ENCODE data around the gene MPDU1. TPM values are rescaled to one million over a fixed set of nuclear protein-coding genes. Genes with fewer than 3 reads are reported as not detected.
"Not testable (repeated sequence)": the region's sequence is repeated elsewhere in the genome, so short reads cannot be mapped to it uniquely, and the experiment has no call there.

The MPDU1 gene
- total RNA-seq, 1 experiment from 2014 or later = 154 TPM

DNA sequence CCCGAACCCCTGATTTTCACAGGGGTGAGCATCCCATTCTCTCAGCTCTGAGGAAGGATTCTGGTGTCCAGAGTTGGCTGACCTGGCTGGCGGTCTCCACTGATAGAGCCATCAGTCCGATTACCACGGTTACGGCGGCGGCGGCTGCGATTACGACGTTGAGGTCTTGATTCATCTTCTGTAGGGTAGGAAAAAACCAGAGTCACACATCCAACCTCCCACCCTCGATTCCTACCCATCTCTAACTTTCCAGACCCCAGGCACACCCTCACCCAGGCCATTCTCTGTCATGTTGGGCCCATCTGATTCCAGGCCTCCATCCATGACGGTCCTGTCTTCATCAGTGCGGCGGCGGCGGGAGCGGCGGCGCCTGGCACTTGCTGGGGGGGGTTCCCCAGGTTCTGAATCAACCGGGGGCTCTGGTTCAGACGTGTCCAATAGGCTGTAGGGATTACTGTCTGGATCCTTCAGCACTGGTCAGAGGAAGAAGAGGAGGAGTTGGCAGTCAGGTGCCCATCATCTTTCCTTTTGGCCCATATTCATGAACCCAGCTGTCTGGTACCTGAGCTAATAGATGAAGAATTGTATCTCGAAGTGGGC lies 8.9 kb downstream of the MPDU1 start:
- in situ Hi-C loops (cut with HindIII; ENCODE audit: low pct_unique_long_range_greater_than_20kb, low sequenced_read_pairs) = no loop called here
- no peak for DNase-seq (ENCODE audit: low read depth, low spot score)

DNA sequence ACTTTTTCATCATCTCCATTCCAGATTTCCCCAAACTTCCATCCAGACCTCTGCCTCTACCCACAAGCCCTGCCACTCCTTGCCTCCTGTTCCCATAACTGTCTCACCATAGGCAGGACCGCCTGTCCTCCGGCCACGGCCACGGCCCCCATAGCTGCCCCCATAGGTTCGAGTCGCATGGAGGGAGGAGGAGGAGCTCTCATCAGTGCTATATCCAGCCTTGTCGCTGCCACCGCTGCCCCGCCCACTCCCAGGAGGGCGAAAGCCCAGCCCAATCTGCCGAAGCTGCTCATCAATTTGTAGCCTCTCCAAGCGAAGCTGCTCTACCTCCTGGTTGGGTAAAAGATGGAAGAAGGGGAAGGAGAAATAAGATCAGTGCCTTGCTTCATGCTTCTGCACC lies 9.6 kb downstream of the MPDU1 start:
- in situ Hi-C loops (cut with HindIII; ENCODE audit: low pct_unique_long_range_greater_than_20kb, low sequenced_read_pairs) = no loop called here
- DNase-seq (ENCODE audit: low read depth, low spot score) = no peak

DNA sequence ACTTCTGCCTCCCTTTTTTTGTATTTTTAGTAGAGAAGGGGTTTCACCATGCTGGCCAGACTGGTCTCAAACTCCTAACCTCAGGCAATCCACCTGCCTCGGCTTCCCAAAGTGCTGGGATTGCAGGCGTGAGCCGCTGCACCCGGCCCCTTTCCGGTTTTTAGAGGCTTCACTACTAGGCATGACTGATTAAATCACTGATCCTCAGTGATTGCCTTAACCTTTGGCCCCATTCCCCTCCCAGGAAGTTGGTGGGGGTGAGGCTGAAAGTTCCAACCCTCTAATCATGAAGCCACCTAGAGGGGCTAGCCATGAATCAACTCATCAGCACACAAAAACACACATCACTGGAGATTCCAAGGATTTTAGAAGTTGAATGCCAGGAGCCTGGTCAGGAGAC lies 13.9 kb downstream of the MPDU1 start:
- in situ Hi-C loops (cut with HindIII; ENCODE audit: low pct_unique_long_range_greater_than_20kb, low sequenced_read_pairs); DNase-seq (ENCODE audit: low read depth, low spot score): not testable (repeated sequence)

DNA sequence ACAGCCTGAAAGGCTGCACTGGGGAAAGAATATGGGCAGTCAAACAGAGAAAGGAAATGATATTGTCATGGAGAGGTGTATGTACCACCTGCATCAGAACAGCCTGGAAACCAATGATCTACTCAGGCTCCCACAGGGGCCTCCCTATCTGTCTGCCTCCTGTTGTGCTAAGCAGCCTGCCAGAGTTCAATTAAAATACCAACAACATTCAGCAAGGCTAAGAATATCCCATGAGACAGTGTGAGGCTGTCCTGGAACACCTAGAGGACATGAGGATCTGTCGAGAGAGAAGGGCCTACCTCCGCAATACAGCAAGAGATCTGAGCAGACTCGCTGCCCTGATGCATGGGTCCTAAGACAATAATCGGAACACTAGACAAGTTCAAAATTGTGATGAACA lies 22.6 kb downstream of the MPDU1 start:
- in situ Hi-C loops (cut with HindIII; ENCODE audit: low pct_unique_long_range_greater_than_20kb, low sequenced_read_pairs) = no loop called here
- DNase-seq (ENCODE audit: low read depth, low spot score) = no peak

DNA sequence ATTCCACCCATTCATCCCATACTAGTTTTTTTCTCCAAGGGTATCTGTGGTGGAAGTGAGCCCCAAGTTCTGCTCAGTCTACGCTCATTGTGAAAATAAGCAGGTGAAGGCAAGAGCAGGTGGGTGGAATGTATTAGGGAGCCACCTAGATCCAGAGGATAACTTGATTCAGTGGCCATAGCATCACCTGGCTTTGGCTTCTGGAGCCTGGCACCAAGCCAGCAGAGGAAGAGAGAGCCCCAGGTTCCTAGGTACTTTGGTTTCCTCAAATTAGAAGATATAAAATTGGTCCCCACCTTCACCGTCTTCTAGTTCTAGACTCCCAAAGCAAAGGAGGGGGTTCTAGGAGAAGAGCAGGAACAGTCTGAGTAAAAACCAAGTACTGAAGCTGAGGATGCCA lies 27.0 kb downstream of the MPDU1 start:
- no peak for DNase-seq (ENCODE audit: low read depth, low spot score)
- in situ Hi-C loops (cut with HindIII; ENCODE audit: low pct_unique_long_range_greater_than_20kb, low sequenced_read_pairs) = no loop called here

DNA sequence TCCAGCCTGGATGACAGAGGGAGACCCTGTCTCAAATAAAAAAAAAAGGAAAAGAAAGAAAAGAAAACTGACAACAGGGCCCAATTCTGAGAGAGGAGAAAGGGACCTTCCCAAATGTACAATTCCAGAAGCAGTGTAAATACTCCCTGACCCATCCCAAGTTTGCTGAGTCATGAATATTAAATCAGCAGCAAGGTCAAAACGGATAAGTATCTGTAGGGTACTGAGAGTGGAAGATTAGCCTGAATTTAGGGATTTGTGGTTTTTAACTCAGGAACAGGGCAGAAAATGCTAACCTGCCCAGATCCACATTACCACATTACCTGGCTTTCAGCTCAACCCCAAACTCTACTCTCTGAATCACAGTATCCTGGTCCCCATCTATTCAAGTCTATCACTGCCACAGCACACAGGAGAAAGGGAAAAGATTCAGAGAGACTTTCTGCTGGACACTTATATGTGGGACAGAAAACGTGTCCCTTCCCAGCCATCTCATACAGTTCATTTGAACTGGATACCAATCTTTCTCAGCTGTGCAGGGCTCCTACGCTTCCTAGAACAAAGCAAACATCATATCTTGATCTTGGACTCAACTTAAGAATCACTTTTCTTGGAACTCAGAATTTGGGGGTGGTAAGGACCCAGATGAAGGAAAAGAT lies 28.1 kb downstream of the MPDU1 start:
- in situ Hi-C loops (cut with HindIII; ENCODE audit: low pct_unique_long_range_greater_than_20kb, low sequenced_read_pairs) = no loop called here
- DNase-seq (ENCODE audit: low read depth, low spot score) = no peak

DNA sequence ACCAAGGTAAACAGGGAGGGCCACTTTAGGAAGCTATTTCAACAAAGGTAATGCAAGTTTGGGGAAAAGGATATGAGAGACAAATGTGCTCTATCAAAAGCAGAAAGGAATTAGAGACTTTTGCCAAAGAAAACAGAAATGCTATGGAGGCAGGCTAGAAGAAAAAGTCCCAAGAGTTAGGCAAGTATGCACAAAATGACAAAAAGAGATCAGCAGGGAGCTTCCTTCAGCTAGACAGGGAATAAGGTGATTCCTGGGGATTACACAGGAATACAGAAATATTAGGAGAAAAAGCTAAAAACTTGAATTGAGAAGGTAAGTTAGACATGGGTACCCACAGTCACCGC lies 28.6 kb downstream of the MPDU1 start:
- in situ Hi-C loops (cut with HindIII; ENCODE audit: low pct_unique_long_range_greater_than_20kb, low sequenced_read_pairs) = no loop called here
- DNase-seq (ENCODE audit: low read depth, low spot score) = no peak

DNA sequence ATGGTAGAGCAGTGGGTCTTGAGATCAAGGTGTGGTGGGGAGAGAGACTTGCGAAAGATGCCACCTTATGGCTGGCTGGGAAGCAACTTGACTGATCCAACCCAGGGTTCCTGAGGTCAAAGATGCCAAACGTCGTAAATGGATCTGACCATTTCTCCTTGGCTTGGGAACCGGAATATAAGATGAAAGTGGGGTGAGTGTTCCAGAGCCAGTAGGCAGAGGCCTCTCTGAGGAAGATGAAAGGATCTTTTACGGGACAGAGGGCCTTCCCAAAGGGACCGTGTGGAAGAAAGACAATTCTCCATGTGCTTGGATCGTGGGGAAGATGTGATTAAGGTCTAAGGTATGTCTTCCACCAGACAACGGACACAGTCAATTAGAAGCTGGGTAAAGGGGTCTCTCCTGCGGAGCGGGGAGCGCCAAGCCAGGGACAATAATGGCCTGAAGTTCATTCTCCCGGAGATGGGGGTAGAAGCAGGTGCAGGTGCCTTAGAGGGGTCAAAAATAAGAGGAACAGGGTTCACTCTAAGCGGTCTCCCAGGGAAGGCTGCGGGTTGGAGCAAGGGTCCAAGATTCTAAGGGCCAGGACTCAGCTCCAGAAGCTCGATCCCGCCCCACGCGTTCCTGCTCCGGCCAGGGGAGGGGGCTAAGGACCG lies 30.2 kb downstream of the MPDU1 start:
- DNase-seq (ENCODE audit: low read depth, low spot score) = peak; percentile 26
- in situ Hi-C loops (cut with HindIII; ENCODE audit: low pct_unique_long_range_greater_than_20kb, low sequenced_read_pairs) = no loop called here

DNA sequence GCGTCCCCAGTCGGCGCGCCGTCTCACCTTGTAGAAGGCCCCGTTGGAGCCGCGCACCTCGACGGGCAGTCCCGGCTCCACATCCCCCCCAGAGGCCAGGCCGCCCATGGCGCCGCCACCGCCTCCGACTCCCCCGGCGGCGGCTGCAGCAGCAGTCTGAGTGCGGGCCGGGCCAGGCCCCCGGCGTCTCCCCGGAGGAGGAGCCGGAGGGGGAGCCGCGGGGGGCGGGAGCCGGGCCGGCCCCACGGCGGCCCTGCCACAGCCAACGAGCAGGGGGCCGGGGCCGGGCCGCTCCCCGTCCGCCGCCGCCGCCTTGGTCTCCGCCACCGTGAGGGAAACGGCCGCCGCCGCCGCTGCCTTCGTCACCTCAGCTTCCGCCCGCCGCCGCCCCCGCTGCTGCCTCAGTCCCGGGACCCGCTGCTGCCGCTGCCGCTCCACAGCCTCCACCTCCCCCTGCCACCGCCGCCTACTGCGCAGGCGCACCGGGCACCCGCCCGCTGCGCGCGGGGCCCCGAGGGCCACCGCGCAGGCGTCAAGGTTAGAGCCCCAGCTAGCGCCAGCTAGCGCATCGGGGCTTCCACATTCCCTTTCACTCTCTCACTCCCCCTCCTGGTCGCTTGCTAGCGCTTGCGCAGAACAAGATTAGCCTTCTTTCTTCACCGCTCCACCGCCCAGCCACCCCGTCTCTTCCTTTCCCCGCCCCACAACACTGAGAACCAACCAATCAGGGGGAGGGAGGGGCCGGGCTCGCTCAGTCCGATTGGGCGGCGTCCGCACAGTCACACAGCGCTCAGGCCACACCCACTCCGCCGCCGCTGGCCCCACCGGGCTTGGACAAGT lies 31.0 kb downstream of the MPDU1 start, which contains the start of gene FXR2:
Gene FXR2 (minus strand): TSS at position 473 of the 840 bp plus-strand sequence. CDS start 365 bp downstream, at position 108.
- DNase-seq (ENCODE audit: low read depth, low spot score) = peak; percentile 100
- in situ Hi-C loops (cut with HindIII; ENCODE audit: low pct_unique_long_range_greater_than_20kb, low sequenced_read_pairs) = no loop called here

DNA sequence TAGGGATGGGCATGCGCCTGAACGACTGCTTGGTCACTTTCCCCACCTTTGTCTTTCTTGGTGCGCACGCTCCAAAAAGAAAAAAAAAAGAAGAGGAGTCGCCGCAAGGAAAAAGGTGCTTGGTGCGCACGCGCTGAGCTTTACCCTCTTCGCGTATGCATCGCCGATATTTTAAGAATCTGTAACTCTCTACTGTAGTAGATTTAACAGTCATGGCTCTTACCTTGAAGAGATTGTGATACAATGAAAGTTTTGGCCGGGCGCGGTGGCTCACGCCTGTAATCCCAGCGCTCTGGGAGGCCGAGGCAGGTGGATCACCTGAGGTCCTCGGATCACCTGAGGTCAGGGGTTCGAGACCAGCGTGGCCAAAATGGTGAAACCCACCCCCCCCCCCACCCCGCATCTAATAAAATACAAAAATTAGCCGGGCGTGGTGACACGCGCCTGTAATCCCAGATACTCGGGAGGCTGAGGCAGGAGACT lies 31.7 kb downstream of the MPDU1 start:
- in situ Hi-C loops (cut with HindIII; ENCODE audit: low pct_unique_long_range_greater_than_20kb, low sequenced_read_pairs) = no loop called here
- DNase-seq (ENCODE audit: low read depth, low spot score) = no peak

DNA sequence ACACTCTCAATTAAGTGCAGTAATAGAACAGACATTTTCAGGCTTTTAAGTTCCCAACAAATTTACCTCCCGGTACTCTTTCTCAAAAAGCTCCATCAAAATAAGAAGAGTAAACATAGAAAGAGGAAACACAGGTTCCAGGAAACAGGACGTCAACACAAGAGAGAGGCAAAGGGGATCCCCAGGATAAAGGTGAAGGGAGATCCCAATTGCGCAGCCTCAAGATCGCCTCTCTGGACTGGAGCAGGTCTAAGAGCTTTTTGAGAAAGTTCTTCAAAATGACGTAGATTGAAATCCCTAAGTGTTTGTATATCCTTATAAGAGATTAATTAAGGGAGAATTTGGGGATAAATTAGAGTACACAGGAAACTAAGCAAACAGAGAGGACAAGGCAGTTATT lies 35.0 kb downstream of the MPDU1 start:
- no peak for DNase-seq (ENCODE audit: low read depth, low spot score)
- in situ Hi-C loops (cut with HindIII; ENCODE audit: low pct_unique_long_range_greater_than_20kb, low sequenced_read_pairs) = no loop called here

DNA sequence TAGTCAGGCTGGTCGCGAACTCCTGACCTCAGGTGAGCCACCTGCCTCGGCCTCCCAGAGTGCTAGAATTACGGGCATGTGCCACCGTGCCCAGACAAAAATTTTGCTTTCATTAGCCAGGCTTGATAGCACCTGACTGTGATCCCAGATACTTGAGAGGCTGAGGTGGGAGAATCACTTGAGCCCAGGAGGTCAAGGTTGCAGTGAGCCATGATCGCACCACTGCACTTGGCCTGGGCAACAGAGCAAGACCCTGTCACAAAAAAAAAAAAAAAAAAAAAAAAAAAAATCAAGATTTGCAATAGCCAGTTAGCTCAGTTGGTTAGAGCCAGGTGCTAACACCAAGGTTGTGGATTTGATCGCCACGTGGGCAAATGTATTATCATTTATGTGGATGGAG lies 37.2 kb downstream of the MPDU1 start:
- DNase-seq (ENCODE audit: low read depth, low spot score) = no peak
- in situ Hi-C loops (cut with HindIII; ENCODE audit: low pct_unique_long_range_greater_than_20kb, low sequenced_read_pairs) = no loop called here

DNA sequence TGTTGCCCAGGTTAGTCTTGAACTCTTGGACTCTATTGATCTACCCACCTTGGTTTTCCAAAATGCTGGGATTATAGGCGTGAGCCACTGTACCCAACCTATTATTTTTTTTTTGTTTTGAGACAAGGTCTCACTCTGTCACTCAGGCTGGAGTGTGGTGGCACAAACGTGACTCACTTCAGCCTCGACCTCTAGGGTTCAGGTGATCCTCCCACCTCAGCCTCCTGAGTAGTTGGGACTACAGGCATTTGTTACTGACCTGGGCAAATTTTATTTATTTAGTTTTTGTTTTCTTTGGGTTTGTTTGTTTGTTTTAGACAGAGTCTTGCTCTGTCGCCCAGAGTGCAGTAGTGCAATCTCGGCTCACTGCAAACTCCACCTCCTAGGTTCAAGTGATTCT lies 40.0 kb downstream of the MPDU1 start:
- in situ Hi-C loops (cut with HindIII; ENCODE audit: low pct_unique_long_range_greater_than_20kb, low sequenced_read_pairs) = no loop called here
- DNase-seq (ENCODE audit: low read depth, low spot score) = no peak

DNA sequence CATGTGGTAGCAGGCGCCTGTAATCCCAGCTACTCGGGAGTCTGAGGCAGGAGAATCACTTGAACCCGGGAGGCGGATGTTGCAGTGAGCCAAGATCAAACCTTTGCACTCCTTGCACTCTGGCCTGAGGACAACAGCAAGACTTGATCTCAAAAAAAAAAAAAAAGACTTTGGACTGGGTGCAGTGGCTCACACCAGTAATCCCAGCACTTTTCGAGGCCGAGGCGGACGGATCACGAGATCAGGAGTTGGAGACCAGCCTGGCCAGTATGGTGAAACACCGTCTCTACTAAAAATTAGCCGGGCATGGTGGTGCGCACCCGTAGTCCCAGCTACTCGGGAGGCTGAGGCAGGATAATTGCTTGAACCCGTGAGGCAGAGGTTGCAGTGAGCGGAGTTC lies 42.1 kb downstream of the MPDU1 start:
- in situ Hi-C loops (cut with HindIII; ENCODE audit: low pct_unique_long_range_greater_than_20kb, low sequenced_read_pairs); DNase-seq (ENCODE audit: low read depth, low spot score): not testable (repeated sequence)

DNA sequence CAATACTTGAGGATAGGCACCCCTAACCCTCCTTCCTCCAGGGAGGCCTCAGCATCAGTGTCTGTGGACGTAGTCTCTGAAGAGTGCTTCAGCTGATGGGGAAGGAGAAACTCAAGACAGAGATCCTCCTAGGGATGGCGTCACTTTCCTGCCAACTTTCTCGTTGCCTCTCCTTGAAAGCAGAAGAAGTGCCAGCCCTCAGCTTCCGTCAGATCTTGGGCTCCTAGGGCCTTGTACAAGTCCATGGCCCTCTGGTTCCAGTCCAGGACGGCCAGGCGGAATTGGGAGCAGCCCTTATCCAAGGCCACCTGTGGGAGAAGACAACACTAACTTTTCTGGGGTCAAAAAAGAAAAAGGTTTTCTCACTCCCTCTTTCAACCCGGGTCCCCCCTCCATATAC lies 42.7 kb downstream of the MPDU1 start:
- no peak for DNase-seq (ENCODE audit: low read depth, low spot score)
- in situ Hi-C loops (cut with HindIII; ENCODE audit: low pct_unique_long_range_greater_than_20kb, low sequenced_read_pairs) = no loop called here

DNA sequence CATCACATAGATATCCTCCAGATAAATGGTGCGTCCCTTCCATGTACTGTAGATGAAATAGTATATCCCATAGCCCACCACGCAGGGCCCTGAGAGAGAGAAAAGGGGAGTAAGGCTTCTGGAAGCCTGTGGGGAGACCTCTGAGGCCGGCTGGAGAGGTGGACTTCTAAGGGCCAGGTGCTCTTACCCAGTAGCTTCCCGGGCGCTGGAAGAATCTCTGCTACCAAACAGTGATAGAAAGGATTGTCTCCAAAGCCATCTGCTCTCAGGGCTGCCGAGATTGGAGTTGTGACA lies 43.3 kb downstream of the MPDU1 start:
- DNase-seq (ENCODE audit: low read depth, low spot score) = no peak
- in situ Hi-C loops (cut with HindIII; ENCODE audit: low pct_unique_long_range_greater_than_20kb, low sequenced_read_pairs) = no loop called here

DNA sequence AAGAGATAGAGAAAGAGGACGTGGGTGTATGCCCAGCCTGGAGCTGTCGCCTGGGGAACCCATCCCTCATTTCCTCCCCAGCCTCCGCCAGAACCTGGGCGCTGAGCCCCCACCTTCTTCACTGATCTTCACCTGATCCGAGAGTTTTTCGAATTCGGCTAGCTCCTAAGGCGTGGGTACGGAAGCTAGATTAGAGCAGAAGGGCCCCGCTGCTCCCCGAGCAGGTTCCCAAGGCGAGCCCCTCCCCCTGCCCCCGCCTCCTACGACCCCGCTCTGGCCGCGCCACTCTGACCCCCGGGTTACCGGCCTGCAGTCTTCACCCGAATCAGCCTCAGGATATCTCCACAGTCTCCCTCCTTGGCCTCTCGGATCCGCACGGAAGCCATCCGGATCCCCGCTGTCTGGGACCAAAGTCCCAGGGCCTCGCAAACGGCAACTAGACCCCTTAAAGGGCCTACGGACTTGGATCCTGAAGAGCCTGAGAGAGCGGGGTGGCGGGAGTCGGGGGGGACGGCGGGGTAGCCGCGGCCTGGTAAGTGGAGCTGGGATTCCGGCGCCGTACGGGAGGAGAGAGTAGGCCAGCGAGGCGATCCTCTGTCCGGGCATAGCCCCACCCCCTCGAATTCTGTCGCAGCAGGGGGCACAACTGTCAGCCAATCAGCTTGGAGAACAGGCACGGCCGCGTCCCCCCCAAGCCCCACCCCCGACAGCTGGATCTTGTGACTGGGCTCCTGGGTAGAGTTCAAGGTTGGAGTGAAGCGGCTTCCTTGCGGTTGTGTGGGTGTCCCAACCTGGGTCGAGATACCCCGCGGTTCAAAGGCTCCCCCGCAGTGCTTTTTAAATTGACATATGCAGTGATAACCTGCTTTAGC lies 43.8 kb downstream of the MPDU1 start, which contains the start of gene SAT2:
Gene SAT2 (minus strand): TSS at position 572 of the 872 bp plus-strand sequence. CDS start 186 bp downstream, at position 386.
- DNase-seq (ENCODE audit: low read depth, low spot score) = peak; percentile 94
- in situ Hi-C loops (cut with HindIII; ENCODE audit: low pct_unique_long_range_greater_than_20kb, low sequenced_read_pairs) = no loop called here

Data from SK-MEL-5 (cell line).